ENCODE measurements around the gene PCDH12. TPM values are rescaled to one million over a fixed set of nuclear protein-coding genes. Genes with fewer than 3 reads are reported as not detected.

The PCDH12 gene
- total RNA-seq, 1 experiment from 2014 or later, result 0.75 TPM

- CTCF ChIA-PET, result interaction anchor here (0.7 to 0.8 kb wide), 2 partner anchors 27 to 40 kb away, joined by 3 to 4 read pairs; no protein-coding TSS in a partner anchor
- TF ChIP-seq EZH2 (IDR thresholded peaks at IDR 0.05; ENCODE audit: borderline replicate concordance, low read depth, low read length, poor library complexity, severe bottlenecking), result no peak
- TF ChIP-seq CTCF (conservative IDR thresholded peaks at IDR 0.05; ENCODE audit: low read depth, low read length), result no peak
- POLR2A ChIA-PET (ENCODE audit: low non-redundant PET), result interaction anchor here (0.6 to 0.7 kb wide), 2 partner anchors 287 to 407 kb away, joined by 3 read pairs; no protein-coding TSS in a partner anchor
- DNase-seq (ENCODE audit: low spot score), result no peak
- intact Hi-C loops (cut with micrococcal nuclease; ENCODE audit: unreplicated experiment), result no loop called here
- Histone ChIP-seq H3K36me3 (ENCODE audit: insufficient read depth, low read length, poor library complexity, severe bottlenecking) (no peaks in the 10 kb centered on the region), H3K9me3 (ENCODE audit: low read depth, low read length, poor library complexity, severe bottlenecking) (no peaks in the 10 kb centered on the region), H3K4me3 (ENCODE audit: low read depth, low read length, poor library complexity, severe bottlenecking) (no peak overlapping the region), H3K27me3 (replicated peaks; ENCODE audit: insufficient read depth, low read depth, low read length, poor library complexity) (no peaks in the 10 kb centered on the region), H3K27ac (ENCODE audit: low read depth, low read length, poor library complexity, severe bottlenecking) (no peak overlapping the region), H3K4me1 (ENCODE audit: insufficient read depth, low read length, poor library complexity, severe bottlenecking) (no peaks in the 10 kb centered on the region)
- BruUV-seq (replicated peaks), result no TSS peak
Measured at GRCh38 chr5:141906517-141906916, 51.5 kb downstream of the PCDH12 start.

GRCh38 chr5:141904551-141904950 is 53.5 kb downstream of the PCDH12 start:
- Histone ChIP-seq H3K4me1 (ENCODE audit: insufficient read depth, low read length, poor library complexity, severe bottlenecking) (no peaks in the 10 kb centered on the region), H3K27ac (ENCODE audit: low read depth, low read length, poor library complexity, severe bottlenecking) (no peak overlapping the region), H3K36me3 (ENCODE audit: insufficient read depth, low read length, poor library complexity, severe bottlenecking) (no peaks in the 10 kb centered on the region), H3K4me3 (ENCODE audit: low read depth, low read length, poor library complexity, severe bottlenecking) (no peak overlapping the region), H3K9me3 (ENCODE audit: low read depth, low read length, poor library complexity, severe bottlenecking) (no peaks in the 10 kb centered on the region), H3K27me3 (replicated peaks; ENCODE audit: insufficient read depth, low read depth, low read length, poor library complexity) (no peaks in the 10 kb centered on the region)
- TF ChIP-seq CTCF (conservative IDR thresholded peaks at IDR 0.05; ENCODE audit: low read depth, low read length) (no peak), EZH2 (IDR thresholded peaks at IDR 0.05; ENCODE audit: borderline replicate concordance, low read depth, low read length, poor library complexity, severe bottlenecking) (no peak)
- intact Hi-C loops (cut with micrococcal nuclease; ENCODE audit: unreplicated experiment), result no loop called here
- DNase-seq (ENCODE audit: low spot score), result no peak
- BruUV-seq (replicated peaks), result no TSS peak
- ChIA-PET POLR2A (ENCODE audit: low non-redundant PET) (no interaction called here), CTCF (interaction anchor here (0.6 to 1.0 kb wide), 2 partner anchors 15 to 57 kb away, joined by 3 to 4 read pairs; no protein-coding TSS in a partner anchor)

GRCh38 chr5:141903261-141903660 is 54.7 kb downstream of the PCDH12 start:
- H3K27me3 ChIP-seq (replicated peaks; ENCODE audit: insufficient read depth, low read depth, low read length, poor library complexity), result no peaks in the 10 kb centered on the region
- TF ChIP-seq CTCF (conservative IDR thresholded peaks at IDR 0.05; ENCODE audit: low read depth, low read length) (no peak), EZH2 (IDR thresholded peaks at IDR 0.05; ENCODE audit: borderline replicate concordance, low read depth, low read length, poor library complexity, severe bottlenecking) (no peak)
- H3K4me3 ChIP-seq (ENCODE audit: low read depth, low read length, poor library complexity, severe bottlenecking), result no peak overlapping the region
- H3K36me3 ChIP-seq (ENCODE audit: insufficient read depth, low read length, poor library complexity, severe bottlenecking), result no peaks in the 10 kb centered on the region
- ChIA-PET CTCF (interaction anchor here (0.8 kb wide), 1 partner anchor 21 kb away, joined by 3 read pairs; no protein-coding TSS in a partner anchor), POLR2A (ENCODE audit: low non-redundant PET) (no interaction called here)
- no peaks in the 10 kb centered on the region for H3K9me3 ChIP-seq (ENCODE audit: low read depth, low read length, poor library complexity, severe bottlenecking)
- no peak overlapping the region for H3K27ac ChIP-seq (ENCODE audit: low read depth, low read length, poor library complexity, severe bottlenecking)
- no peak for DNase-seq (ENCODE audit: low spot score)
- H3K4me1 ChIP-seq (ENCODE audit: insufficient read depth, low read length, poor library complexity, severe bottlenecking), result no peaks in the 10 kb centered on the region
- no TSS peak for BruUV-seq (replicated peaks)
- intact Hi-C loops (cut with micrococcal nuclease; ENCODE audit: unreplicated experiment), result no loop called here

Measured in A673 (cell line).